Omental fat pad (tissue), 4 donors: Measurements from ENCODE around the gene CDRT15. TPM values are rescaled to one million over a fixed set of nuclear protein-coding genes. Genes with fewer than 3 reads are reported as not detected.

Experiments
- ATAC-seq: fragments of 150-250 bp; one replicate; pipeline ENCODE4 v1.9.1; 2016; ENCODE audit warnings: mild to moderate bottlenecking, moderate library complexity; ENCODE audit not compliant: low FRiP score
- DNase-seq: peaks from one replicate; pipeline ENCODE4 v3.0.0-alpha.2; 2019; ENCODE audit warnings: low spot score
- CTCF ChIP-seq, 3 donors: fragments of 450-650 bp; IDR thresholded peaks; one replicate each; pipeline ENCODE4 v1.5.1; 2016 to 2017; ENCODE audit warnings: antibody characterized with exemption in 3 of 3, mild to moderate bottlenecking in 3 of 3, moderate library complexity in 2 of 3
- total RNA-seq, 4 donors: library from RNA; depleted of rRNA; stranded (reverse); fragments of >200 nt; gene quantifications; one replicate each; pipeline ENCODE4 v1.1.0, GENCODE V29; 2016

The CDRT15 gene
- total RNA-seq, 4 donors from 2014 or later, result not detected

- TF ChIP-seq CTCF (IDR thresholded peaks at IDR 0.05), result no peak
- ATAC-seq (no peak), DNase-seq (no peak)
Measured at GRCh38 chr17:14225254-14225980, 11.2 kb downstream of the CDRT15 start.

GRCh38 chr17:14222611-14223010 lies 14.1 kb downstream of the CDRT15 start:
- no peak for DNase-seq
- TF ChIP-seq CTCF (IDR thresholded peaks at IDR 0.05), result no peak
- no peak for ATAC-seq

- no peak for DNase-seq
- no peak for ATAC-seq
- TF ChIP-seq CTCF (IDR thresholded peaks at IDR 0.05), result no peak
Measured at GRCh38 chr17:14214271-14214670, 22.4 kb downstream of the CDRT15 start.

DNA sequence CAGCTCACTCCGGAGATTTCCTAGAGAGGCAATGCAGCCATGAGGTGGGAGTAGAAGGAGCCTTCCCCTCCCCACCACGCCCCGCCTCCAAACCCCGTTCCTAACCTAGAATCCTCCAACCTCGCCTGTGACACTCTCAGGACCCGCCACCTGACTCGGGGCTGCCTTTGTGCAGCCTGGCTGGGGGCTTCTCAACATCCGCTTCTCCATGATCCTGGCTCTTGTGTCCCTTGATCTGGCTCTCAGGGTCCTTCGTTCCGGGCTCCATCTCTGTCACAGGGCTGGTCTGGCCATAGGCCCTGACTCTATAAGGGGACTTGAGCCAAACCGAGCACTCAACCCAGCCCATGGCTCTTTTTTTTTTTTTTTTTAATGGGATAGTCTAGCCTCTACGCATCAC lies 24.3 kb downstream of the CDRT15 start:
- TF ChIP-seq CTCF (IDR thresholded peaks at IDR 0.05), result no peak

GRCh38 chr17:14211801-14212200 lies 24.9 kb downstream of the CDRT15 start:
- no peak for TF ChIP-seq CTCF (IDR thresholded peaks at IDR 0.05)
- ATAC-seq (no peak), DNase-seq (no peak)

More for the DNA sequence above, 24.3 kb downstream of the CDRT15 start:
- ATAC-seq (no peak), DNase-seq (no peak)

GRCh38 chr17:14211246-14211645 lies 25.4 kb downstream of the CDRT15 start:
- no peak for ATAC-seq
- DNase-seq, result no peak
- no peak for TF ChIP-seq CTCF (IDR thresholded peaks at IDR 0.05)

GRCh38 chr17:14209215-14209614 lies 27.4 kb downstream of the CDRT15 start:
- DNase-seq (no peak), ATAC-seq (no peak)
- no peak for TF ChIP-seq CTCF (IDR thresholded peaks at IDR 0.05)
